Breast epithelium (tissue), 3 donors: ENCODE results near the gene AGBL1.

Experiments used
- POLR2A ChIP-seq: fragments of 450-650 bp; IDR thresholded peaks from one replicate; pipeline ENCODE4 v1.6.1; 2016; ENCODE audit warnings: antibody characterized with exemption, mild to moderate bottlenecking, moderate library complexity
- POLR2AphosphoS5 ChIP-seq, 3 donors: sonication (generic); formaldehyde crosslinking; IDR thresholded peaks; one replicate each; pipeline ENCODE4 v1.6.1; 2017; ENCODE audit warnings: antibody characterized with exemption in 3 of 3
- TF ChIP-seq, protein P1 (sequence below), 3 donors: fragments of 450-650 bp; IDR thresholded peaks; one replicate each; pipeline ENCODE4 v1.5.1; 2016 to 2017; ENCODE audit warnings: antibody characterized with exemption in 3 of 3, mild to moderate bottlenecking in 3 of 3, moderate library complexity in 3 of 3

DNA sequence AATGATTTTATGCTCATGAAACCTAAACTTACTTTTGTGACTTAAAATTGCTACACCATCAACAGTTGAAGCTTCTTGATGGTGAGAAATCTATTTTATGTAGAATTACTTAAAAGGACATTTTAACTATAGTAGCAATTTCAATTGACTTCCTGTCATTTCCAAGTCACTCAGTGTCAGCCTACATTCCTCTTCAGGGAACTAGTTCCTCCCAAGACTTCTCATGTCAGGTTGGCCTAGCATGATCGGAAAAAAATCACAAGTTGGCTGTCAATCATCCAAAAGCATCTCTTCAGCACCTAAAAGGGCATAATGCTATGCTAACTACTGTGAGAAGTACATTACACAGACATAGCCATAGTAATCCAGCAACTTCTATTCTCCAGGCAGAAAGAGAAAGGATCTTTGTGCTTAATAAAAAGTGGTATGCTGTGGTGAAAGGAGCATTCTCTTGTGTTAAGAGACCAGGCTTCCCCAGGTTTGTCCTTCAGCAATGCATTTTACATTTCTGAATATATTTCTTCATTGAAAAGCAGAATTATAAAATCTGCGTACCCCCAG, 893.7 kb downstream of the AGBL1 start:
- TF ChIP-seq POLR2A (no peak), POLR2AphosphoS5 (IDR thresholded peaks at IDR 0.05) (no peak)
- TF ChIP-seq, protein P1, sequence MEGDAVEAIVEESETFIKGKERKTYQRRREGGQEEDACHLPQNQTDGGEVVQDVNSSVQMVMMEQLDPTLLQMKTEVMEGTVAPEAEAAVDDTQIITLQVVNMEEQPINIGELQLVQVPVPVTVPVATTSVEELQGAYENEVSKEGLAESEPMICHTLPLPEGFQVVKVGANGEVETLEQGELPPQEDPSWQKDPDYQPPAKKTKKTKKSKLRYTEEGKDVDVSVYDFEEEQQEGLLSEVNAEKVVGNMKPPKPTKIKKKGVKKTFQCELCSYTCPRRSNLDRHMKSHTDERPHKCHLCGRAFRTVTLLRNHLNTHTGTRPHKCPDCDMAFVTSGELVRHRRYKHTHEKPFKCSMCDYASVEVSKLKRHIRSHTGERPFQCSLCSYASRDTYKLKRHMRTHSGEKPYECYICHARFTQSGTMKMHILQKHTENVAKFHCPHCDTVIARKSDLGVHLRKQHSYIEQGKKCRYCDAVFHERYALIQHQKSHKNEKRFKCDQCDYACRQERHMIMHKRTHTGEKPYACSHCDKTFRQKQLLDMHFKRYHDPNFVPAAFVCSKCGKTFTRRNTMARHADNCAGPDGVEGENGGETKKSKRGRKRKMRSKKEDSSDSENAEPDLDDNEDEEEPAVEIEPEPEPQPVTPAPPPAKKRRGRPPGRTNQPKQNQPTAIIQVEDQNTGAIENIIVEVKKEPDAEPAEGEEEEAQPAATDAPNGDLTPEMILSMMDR (IDR thresholded peaks at IDR 0.05) = no peak
